IPS-NIHi7 (cell line): Measurements from ENCODE around the gene CEP250.
"Not testable (repeated sequence)": the region's sequence is repeated elsewhere in the genome, so short reads cannot be mapped to it uniquely, and the experiment has no call there.

Source experiments
- DNase-seq: peaks from one replicate; pipeline ENCODE4 v3.0.0; 2012; ENCODE audit warnings: mixed read lengths; ENCODE audit errors: extremely low spot score

The CEP250 gene, protein sequence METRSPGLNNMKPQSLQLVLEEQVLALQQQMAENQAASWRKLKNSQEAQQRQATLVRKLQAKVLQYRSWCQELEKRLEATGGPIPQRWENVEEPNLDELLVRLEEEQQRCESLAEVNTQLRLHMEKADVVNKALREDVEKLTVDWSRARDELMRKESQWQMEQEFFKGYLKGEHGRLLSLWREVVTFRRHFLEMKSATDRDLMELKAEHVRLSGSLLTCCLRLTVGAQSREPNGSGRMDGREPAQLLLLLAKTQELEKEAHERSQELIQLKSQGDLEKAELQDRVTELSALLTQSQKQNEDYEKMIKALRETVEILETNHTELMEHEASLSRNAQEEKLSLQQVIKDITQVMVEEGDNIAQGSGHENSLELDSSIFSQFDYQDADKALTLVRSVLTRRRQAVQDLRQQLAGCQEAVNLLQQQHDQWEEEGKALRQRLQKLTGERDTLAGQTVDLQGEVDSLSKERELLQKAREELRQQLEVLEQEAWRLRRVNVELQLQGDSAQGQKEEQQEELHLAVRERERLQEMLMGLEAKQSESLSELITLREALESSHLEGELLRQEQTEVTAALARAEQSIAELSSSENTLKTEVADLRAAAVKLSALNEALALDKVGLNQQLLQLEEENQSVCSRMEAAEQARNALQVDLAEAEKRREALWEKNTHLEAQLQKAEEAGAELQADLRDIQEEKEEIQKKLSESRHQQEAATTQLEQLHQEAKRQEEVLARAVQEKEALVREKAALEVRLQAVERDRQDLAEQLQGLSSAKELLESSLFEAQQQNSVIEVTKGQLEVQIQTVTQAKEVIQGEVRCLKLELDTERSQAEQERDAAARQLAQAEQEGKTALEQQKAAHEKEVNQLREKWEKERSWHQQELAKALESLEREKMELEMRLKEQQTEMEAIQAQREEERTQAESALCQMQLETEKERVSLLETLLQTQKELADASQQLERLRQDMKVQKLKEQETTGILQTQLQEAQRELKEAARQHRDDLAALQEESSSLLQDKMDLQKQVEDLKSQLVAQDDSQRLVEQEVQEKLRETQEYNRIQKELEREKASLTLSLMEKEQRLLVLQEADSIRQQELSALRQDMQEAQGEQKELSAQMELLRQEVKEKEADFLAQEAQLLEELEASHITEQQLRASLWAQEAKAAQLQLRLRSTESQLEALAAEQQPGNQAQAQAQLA (N-terminal part only)

DNA sequence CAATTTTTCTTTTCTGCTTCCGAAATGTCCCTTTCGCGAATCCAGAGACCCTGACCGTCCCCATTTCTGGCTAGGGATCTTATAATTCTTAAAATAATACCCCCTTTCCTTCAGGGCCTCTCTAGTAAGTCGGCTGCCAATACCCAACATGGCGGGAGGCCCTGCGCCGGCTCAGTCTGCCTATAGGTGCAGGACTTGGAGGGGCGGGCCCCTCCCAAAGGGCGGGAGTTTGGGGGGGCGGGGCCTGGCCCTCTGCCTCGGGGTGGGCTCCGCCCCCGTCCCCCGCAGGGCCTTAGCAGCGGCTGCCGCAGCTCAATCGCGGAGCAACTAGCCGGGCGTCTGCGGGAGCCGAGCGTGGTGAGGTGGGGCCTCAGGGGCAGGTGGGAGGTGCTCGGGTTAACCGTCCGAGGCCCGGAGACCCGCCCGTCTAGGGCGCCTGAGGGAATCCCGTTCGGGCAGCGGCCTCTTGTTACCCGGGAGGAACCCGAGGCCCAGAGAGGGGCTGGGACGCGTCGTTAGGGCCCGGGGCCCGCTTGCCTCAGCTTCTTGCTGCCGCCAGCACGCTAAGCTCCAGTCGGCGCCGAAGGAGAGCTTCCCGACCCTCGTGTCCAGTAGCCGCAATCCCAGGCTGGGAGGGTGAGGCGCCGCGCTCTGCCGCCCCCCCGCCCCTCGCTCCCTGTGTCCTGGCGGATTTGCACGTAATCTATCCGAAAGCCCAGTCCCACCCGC lies at the start of gene CEP250:
TSS of gene CEP250 (plus strand) at position 718 of the 729 bp plus-strand sequence. CDS start 6,770 bp downstream, outside the sequence.
- DNase-seq = peak; percentile 96

DNA sequence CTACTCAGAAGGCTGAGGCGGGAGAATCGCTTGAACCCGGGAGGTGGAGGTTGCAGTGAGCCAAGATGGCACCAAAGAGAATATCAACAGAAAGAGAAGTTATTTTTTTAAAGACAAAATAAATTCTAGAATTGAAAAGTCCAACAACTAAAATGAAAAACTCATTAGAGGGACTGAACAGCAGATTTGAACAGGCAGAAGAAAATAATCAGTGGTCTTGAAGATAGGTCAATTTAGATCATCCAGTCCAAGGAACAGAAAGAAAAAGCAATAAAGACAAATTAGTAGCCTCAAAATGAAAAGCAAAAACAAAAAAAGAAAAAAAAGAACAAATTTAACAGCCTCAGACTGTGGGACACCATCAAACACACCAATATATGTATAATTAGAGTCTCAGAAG lies 49.6 kb upstream of the CEP250 start:
- DNase-seq = no peak

DNA sequence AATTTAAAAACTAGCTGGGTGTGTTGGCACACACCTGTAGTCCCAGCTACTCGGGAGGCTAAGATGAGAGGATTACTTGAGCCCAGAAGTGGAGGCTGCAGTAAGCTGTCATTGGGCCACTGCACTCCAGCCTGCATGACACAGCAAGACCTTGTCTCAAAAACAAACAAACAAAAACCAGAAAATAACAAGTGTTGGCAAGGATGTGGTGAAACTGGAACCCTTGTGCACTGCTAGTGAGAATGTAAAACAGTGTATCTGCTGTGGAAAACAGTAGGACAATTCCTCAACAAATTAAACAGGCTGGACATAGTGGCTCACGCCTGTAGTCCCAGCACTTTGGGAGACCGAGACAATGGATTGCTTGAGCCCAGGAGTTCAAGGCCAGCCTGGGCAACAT lies 47.1 kb upstream of the CEP250 start:
- no peak for DNase-seq

DNA sequence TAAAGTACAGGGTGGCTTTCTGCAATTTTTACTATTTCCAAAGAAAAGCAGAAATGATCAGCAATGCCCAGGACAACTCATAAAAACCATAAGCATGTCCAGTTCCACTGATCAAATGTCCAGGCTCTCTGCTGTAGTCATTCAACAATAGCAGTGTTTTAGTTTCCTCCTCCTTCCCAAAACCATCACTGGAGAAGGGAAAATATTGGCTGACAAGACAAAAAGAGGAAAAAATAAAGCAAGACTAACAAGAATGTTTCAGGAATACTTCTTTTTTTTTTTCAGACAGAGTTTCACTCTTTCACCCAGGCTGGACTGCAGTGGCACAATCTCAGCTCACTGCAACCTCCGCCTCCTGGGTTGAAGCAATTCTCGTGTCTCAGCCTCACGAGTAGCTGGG lies 45.9 kb upstream of the CEP250 start:
- DNase-seq = no peak

DNA sequence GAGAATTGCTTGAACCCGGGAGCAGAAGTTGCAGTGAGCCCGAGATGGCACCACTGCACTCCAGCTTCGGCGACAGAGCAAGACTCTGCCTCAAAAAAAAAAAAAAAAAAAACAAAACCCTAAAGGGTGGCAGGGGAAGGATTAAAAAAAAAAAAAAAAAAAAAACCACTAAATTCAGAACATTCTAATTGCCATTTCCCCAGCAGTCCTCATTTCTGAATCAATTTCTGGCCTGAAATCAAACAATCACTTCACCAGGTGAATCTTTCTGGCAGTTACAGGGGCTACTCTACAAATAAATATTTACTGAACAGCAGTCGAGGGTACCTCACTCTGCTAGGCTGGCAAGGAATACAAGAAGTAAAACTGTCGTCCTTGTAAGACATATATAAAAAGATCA lies 44.8 kb upstream of the CEP250 start:
- DNase-seq = no peak

DNA sequence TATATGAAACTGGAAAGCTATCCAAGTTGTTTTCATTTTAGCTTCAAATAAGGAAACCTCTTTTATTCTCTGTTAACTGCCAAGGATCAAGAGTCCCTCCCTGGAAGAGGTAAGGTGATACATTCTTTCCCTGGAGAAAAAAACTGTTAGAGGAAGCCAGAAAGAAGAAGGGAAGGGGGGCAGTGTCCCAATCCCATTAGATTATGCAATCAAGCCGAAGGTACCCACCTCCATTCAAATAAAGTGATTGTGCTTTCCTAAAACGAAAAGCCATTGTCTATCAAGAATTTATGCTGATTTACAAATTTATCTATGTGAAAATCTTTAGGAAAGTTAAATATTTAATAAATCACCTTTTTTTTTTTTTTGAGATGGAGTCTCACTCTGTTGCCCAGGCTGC lies 34.1 kb upstream of the CEP250 start:
- DNase-seq = no peak

DNA sequence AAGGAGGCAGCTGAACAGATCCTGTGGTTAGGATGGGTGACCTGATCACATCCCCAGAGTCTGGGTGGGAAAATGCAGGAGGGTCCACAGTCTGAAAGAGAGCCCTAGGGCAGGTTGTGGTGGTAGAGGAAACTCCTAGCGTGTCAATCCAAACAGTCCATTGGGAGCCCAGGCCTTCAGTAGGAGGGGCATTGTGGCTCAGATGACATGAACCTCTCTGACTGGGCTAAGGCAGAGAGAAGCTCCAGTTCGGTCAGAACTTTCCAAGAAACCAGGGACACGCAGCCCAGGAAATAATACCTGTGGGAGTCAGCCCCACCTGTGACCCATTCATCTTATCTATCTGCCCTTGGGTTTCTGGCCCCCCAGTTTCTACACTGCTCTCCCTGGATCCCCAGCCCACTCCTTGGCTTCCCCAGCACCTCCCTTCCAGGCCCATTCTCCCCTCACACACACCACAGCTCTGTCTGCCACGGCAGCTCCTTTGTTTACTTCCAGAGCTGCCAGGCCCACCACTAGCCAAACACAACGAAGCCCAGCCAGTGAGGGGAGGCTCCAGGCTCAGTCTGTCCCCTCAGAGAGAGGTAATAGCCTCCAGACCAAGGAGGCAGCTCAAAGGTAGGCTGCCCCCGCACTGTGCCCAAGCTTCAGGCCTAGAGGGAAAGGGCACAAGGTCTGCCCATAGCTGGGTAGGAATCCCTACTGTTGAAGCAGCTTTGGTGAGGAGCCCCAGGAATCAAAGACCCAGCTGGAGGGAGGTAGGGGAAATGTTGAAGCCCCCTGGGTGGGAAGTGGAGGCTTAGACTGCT lies 23.6 kb upstream of the CEP250 start:
- DNase-seq = no peak

DNA sequence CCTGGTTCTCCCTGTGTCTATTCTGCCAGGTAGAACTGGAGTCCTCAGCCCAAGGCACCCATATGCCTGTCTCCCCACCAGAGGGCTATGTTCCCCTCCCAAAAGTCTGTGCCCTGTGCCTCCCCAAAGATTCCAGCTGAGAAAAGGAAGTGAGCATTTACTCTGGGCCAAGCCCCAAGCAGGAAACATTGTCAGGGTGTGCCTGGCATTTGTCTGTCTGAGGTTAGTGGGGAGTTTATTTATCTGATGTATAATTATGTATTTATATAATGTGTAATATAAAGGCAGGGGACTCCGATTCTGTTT lies 23.0 kb upstream of the CEP250 start:
- DNase-seq = no peak

DNA sequence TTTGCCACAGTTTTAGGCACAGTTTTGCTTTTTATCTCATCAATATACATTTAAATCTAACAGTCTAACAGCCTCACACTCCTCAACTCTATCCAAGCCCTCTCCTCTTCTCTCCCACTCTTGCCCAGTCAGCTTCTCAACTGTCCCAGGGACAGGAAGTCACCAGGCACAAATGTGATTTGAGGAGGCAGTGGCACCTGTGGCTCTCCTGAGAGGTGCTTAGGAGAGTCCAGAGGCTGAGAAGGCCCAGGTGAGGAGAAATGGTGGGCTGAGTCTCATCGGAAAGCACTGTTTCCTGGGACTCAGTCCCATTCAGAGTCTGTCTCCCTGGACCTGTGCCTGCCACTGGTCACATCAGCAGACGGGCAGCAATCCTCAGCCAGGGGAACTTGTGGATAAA lies 22.1 kb upstream of the CEP250 start:
- DNase-seq = no peak

DNA sequence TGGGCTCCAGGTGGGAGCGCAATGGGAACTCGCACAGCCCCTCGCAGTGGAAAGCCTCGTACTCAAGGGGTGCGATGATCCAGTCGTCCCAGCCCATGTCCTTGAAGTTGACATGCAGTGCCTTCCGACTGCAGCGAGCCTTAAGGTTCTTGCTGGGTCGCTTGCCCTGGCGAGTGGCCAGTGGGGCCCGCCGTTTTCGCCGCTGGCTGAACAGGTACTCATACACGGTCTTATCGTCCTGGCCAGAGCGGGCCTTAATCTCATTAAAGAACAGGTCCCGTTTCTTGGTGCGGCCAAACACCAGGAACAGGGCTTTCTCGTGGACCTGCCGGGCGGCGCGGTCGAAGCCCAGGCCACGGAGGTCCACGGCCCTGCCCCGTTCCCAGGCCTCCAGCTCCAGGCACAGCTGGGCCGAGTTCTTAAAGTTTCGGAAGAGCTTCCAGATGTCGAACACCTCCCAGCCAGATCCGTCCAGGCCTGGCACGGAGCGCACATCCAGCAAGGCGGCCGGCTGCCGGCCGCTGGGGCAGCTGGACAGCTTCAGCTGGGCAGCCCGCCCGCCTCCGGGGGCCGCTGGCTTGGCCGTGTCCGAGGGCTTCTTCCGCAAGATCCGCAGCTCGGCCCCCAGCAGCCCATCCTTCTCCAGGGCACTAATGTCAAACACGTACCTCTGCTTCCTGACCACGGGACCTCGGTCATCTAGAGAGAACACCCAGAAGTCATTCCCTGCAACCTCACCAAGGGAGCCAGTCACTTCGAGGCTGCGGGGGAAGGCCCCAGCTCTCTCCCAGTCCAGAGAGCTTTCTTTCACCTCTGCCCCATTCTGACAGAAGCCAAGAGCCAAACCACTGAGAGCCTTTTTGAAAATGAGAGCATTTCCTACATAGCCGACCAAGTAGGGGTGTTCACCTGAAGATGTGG lies 21.1 kb upstream of the CEP250 start:
- DNase-seq = no peak

DNA sequence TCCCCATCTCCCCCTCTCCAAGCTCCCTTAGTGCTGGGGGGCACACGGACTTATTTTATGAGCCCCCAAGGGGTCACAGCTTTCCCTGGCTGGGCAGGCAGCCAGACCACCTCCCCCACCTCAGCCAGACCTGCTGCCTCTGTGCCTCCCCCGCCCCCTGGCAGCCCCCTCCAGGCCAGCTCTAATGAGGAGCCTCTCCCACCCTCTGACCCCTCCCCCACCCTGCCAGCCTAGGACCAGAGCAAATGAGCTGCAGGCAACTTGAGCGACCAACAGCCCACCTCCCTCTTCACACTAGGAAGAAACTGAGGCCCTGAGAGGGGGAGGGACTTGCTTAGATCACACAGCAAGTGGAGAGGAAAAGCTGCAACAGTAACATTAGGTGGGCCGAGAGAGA lies 19.2 kb upstream of the CEP250 start:
- DNase-seq = no peak

DNA sequence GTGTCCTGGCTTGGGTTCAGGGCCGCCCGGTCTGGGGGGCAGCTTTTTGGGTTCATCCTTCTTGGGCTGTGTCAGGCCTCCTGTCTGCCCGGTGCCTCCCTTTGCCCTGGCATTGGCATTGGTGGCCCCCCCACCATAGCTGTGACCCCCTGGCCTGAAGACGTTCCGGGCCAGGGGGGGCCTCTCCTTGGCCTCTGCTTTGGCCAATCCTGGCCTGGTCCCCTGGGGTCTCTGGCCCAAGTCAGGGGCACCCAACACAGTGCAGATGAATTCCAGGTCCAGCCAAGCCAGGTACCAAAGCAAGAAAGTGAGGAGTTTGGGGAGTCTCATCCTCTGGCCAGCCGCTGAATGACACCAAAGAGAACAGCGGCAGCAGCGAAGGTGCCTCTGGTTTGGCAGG lies 17.8 kb upstream of the CEP250 start:
- no peak for DNase-seq

DNA sequence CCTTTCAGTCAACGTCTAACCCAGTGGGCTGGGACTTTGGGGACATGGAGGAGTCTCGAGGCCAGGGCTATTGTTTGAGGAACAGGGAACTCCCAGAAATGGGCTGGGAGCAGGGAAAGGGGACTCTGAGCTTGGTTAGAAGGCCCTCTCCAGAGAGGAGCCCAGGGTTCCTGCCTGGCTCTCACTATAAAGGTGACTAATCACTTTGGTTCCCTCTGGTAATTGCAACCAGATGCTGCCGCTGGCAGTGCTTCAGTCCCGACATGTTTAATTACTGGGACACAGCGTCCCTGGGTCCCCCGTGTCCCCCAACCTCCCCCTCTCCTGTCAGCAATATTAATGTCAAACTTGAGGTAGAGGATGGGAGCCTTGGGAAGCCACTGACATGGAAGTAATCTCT lies 12.4 kb upstream of the CEP250 start:
- no peak for DNase-seq

DNA sequence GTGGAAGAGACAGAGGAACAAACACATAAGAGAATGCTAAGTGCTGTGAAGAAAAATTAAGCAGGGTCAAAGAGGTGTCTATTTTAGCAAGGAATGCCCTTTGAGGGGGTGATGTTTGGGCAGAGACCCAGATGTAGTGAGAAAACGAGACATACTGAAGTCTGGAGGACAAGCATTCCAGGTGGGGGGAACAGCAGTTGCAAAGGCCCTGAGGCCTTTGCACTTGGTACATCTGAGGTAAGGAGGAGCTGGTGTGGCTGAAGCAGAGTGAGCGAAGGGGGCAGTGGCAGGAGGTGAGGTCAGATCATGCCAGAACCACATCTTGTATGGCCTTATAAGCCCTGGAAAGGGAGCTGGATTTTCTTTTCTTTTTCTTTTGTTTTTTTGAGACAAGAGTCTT lies 11.2 kb upstream of the CEP250 start:
- no peak for DNase-seq

DNA sequence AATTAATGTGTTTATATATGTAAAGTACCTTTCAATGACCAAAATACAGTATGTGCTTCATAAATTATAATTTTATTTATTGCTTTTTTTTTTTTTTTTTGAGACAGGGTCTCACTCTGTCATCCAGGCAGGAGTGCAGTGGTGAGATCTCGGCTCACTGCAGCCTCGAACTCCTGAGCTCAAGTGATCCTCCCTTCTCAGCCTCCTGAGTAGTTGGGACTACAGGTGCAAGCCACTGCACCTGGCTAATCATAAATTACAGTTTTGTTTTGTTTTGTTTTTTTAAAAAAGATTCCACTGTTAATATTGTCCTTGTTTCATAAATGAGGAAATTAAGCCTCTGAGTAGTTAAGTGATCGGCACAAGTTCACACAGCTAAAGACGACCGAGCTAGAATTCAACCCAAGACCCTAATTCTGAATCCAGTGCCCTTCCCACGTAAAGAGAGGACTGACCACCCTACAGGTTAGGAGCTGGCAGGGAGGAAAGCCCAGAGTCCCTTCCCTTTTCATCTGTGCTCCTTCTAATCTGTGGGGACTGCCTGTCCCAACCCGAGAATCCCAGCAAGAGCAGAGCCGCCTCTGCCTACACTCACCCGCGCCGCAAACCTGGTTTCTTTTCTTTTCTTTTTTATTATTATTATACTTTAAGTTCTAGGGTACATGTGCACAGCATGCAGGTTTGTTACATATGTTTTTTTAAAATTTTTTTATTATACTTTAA lies 8.9 kb upstream of the CEP250 start:
- DNase-seq = no peak

DNA sequence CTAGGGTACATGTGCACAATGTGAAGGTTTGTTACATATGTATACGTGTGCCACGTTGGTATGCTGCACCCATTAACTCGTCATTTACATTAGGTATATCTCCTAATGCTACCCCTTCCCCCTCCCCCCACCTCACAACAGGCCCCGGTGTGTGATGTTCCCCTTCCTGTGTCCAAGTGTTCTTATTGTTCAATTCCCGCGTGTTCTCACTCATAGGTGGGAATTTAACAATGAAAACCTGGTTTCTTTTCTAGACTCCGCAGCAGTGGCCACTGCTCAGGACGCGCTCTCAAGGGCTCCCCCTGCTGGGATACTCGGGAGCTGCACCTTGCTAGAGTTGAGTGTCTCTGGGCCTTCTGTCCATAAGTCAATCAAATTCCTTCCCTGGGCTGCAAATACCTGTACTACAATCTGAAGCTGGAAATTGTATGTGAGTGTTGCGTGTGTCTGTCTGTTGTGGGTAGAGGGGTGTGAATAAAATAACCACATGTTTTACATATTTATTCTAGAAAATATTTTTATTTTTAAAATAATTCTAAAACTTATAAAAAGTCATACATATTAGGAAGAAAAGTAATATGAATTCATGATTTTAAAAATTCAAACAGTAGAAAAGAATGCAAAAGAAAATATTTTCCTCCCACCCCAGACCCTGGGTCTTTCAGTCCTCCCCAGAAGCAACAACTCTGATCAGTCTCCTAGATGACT lies 8.2 kb upstream of the CEP250 start:
- DNase-seq = peak; percentile 83

DNA sequence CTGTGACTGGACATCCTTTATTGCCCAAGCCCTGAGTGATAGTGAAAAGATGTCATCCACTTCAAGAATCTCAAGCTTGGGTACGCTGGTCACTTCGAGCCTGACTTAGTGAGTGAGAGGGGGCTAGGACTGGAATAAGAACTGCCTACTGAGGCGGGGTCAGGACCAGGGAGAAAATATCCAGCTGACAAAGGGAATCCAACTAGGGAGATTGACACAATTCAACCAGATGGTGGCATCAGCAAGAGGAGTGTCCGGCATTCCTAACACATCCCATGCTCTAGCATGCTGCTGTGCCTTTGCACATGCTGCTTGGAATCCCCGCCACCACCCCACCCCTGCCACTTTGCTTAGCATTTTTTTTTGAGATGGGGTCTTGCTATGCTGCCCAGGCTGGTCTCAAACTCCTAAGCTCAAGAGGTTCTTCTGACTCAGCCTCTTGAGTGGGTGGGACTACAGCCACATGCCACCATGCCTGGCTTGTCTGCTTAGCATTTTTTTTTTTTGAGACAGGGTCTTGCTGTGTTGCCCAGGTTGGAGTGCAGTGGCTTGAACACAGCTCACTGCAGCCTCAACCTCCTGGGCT lies 6.5 kb upstream of the CEP250 start:
- DNase-seq = no peak

DNA sequence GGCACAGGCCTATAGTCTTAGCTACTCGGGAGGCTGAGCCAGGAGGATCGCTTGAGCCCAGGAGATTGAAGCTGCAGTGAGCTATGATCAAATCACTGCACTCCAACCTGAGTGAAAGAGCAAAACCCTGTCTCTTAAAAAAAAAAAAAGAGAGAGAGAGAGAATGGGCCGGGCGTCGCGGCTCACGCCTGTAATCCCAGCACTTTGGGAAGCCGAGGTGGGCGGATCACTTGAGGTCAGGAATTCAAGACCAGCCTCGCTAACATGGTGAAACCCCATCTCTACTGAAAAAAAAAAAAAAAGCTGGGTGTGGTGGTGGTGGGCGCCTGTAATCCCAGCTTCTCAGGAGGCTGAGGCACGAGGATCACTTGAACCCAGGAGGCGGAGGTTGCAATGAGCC lies 5.5 kb upstream of the CEP250 start:
- not testable (repeated sequence) for DNase-seq
